NCI-H510A treated with DMSO at 0.1 percent for 48 hours (cell line): Measurements from ENCODE around the gene SYNPR.

Experiments
- DNase-seq: peaks from one replicate; lab custom pipeline; 2025; lab: John Stamatoyannopoulos, UW

Gene SYNPR

DNA sequence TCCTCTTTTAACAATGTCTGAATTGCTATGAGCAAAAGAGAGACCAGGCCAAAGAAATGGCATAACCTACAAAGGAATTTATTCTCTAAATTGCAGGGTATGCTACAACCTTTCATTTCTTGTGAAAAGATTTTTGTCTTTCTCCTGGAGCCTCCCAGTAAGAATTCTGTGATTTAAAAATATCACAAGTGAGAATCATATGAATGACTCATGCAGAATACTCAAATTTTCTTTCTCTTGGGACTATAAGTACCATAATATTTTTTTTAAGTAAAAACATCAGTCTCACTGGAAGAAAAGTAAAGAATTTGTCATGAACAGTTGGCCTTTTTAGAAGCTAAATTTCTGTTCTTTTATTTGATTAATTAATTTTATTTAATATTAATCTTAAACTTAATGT is 26.3 kb downstream of the SYNPR start:
- DNase-seq = no peak

GRCh38 chr3:63308072-63308471 is 30.0 kb downstream of the SYNPR start:
- DNase-seq = no peak

GRCh38 chr3:63309768-63310167 is 31.7 kb downstream of the SYNPR start:
- DNase-seq = no peak

DNA sequence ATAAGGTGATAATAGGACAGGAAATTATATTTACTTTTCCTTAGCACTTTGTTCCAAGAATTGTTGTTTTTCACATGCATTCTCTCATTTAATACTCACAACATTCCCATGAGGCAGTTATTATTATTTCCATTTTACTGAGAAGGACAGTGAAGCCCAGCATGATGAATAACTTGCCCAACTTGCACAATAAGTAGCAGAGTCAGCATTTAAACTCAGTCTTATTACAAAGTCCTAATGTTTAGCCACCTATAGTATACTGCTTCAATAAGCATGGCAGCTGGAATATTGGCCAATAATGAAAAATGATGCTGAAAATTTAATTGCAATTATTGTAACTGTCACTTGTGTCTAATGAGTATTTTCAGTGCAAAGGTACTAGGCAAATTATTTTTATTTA is 45.7 kb downstream of the SYNPR start:
- DNase-seq = no peak

DNA sequence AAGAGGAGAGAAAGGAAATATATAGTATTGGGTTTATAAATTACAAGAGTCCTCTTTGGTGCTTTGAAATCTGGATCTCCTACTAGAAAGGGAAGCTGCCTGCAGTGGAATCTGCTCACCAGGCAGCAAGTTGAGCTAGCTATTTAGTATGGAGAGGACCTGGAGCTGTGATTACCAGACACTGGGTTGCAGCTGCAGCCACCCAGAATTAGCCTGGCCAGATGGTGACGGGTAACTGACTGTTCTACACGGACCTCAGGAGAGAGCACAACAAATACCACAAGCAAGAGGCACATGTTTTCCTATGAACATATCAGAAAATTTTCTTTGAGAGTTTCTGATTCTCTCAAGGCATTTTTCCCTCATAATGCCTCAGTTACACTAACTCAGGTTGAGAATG is 46.5 kb downstream of the SYNPR start:
- DNase-seq = no peak

- DNase-seq = no peak
These were observed 47.3 kb downstream of the SYNPR start for GRCh38 chr3:63325386-63325785.

DNA sequence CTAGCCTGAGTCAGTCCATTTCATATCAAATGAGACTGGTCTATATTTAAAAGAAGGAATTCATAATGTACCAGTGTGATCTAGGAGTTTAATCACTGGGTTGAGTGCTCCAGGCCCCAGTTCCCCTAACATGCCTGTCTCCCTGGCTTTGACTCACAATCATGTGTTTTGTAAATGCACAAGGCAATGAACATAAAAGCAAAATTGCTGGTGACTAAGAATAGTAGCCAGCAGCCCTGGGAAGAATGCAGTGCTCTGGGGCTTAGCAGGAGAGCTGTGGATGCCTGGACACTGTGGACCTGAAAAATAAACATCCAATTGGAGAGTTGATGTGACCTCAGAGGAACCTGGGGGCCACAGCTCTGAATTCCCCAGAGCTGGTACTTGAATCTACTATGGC is 50.3 kb downstream of the SYNPR start:
- DNase-seq = no peak

GRCh38 chr3:63331520-63331919 is 53.4 kb downstream of the SYNPR start:
- DNase-seq = no peak

DNA sequence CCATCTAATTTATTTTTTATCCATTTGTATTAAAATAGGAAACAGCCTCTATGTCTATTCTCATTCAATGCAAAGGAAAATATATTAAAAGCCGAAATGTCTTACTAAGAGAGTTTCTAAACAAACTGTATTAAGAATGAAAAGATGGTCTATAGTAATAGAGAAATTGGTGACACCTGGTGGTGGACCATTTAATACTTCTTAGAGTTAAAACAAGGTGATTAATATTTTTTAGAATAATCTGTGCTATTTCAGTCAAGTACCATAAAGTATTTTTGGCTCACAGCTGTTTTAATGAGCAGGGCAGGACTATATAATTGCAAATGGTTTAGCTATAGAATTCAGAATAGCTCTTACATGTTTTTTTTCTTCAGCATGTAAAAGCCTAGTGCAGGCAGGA is 55.7 kb downstream of the SYNPR start:
- no peak for DNase-seq

- DNase-seq = no peak
These were observed 60.2 kb downstream of the SYNPR start for GRCh38 chr3:63338351-63338750.

DNA sequence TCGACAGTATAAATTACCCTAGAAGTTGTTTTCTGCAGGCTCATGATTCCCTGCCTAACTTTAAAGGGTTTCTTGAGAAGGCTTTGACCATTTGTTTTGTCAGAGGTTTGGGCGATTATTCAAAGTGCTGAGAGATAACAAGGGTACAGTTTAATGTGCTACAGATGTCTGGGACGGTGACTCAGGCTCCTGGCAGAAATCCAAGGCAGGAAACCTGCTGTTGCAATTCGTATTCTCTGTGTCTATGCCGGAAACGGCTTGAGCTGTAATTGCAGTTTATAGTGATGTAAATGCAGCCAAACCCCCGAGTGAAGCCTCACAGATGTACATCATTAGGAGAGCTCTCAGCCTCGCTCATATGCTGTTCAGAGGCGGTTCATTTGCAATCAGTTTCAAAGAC is 65.6 kb downstream of the SYNPR start:
- DNase-seq = peak; percentile 86

DNA sequence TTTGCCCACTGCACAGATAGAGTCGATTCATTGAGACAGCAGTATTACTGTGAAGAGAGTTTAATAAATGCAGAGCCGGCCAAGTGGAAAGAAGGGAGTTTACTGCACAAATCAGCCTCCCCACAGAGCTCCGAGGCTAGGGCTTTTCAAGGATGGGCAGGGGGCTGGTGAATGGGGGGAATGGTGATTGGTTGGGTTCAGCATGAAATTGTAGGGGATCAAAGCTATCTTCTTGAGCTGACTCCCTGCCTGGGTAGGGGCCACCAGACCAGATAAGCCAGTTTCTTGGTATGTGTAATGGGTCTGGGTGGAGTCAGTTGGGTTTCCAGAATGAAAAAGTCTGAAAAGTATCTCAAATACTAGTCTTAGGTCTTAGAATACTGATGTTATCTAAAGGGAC is 66.6 kb downstream of the SYNPR start:
- DNase-seq = no peak

DNA sequence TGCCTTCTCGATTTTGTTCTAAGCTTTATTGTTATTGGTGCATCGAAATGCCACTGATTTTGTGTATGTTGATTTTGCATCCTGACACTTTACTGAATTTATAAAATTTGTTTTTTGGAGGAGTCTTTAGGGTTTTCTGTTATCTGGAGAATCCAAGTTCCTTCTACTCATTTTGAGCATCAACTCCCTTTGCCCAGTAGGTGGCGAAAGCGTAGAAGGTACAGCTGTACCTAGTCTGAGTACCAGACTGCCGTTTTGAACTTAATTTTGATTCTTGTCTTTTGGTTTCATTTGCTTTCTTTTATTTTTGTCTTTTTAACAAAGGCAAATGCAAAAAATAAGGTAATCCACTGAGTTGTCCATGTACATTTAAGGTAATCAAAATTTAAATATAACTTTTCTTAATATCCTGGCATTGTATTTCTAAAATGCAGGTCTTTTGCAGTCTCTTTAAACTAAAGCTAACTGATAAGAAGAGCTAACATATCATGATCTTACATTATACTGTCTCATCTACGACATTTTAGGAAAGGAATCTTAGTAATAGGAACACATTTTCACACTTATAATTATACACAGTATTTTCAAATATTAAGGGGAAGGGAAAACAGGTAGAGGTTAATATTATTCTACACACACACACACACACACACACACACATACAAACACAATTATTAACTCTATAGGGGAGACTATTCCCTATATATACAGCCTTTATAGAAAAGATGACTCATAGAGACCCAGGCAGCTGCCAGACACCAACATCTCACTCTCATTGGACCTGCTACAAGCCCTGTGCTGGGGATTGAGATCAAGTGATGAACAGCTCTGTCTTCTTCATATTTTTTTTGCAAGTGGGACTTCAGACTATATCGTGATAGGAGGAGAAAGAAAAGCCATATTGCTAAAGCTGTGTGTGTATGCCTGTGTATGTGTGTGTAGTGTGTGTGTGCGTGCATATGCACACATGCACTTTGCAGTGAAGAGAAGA is 71.8 kb downstream of the SYNPR start:
- peak; percentile 15 for DNase-seq

DNA sequence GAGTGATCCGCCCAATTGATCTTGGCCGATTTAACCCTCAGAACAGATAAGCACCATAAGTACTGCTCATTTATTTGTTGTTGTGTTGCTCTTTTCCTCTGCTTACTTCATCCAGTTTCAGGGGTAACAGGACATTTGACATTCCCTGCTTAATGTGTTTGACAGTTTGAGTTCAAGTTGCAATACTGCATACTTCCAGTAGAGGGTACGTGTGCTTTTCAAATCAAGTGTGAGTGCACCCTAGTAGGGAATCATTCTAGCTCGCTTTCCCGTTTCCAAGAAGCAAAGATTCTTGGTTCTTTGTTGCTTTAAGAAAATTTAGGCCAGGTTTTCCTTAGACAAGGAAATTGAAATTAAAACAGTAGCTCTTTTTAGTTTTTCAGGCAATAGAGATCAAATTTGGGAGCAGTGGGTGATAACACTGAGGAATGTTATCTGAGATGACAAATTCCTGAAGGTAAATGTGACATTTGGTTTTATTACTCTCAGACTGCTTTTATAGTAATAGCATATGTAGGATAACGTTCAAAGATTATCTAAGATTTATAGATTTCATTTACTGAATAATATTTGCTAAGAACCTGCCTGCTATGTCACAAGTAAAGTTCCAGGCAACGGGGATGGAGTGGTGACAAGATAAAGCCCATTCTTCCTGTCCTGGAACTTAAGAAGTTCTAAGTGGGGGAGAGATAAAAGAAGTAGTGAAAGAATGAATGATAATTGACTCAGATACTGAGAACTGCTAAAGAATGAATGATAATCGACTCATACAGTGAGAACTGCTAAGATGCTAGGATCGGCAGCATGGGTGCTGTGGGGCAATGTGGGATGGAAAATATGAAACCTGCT is 73.3 kb downstream of the SYNPR start:
- DNase-seq = peak; percentile 64

GRCh38 chr3:63352008-63352279 is 73.8 kb downstream of the SYNPR start:
- DNase-seq = no peak

GRCh38 chr3:63353383-63353782 is 75.3 kb downstream of the SYNPR start:
- no peak for DNase-seq

DNA sequence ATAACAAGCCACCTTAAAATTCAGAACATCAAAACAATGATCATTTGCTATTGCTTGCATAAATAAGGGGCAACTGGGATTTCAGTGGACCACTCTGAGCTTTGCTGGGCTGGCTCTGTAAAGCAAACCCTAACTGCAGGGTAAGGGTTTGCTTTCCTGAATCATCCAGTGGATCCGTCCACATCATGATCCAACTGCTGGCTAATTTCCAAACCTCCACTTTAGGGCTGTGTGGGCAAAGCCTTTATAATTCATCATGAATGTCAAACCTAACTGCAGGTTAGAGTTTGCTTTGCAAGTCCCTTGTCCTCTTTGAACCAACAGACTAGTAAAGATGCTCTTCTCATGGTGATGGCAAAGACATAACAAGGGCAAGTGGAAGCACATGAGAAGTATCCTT is 76.1 kb downstream of the SYNPR start:
- no peak for DNase-seq

DNA sequence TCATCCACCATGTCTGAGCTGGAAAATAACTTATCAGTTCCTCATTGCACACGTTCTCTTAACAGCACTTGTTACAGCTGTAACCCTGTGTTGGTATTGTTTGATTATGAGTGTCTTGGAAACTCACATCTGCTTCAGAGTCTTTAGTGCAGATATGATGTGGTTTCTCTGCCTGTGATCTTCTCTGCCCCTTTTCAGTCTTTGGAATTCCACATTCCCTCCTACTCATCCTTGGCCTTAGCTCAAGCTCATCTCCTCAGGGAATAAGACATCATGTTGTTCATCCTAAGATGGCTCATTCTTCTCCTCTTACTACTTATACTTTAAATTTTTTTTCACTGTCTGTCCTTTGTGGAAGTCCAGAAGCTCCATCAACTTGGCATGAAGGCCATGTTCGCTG is 77.7 kb downstream of the SYNPR start:
- no peak for DNase-seq

DNA sequence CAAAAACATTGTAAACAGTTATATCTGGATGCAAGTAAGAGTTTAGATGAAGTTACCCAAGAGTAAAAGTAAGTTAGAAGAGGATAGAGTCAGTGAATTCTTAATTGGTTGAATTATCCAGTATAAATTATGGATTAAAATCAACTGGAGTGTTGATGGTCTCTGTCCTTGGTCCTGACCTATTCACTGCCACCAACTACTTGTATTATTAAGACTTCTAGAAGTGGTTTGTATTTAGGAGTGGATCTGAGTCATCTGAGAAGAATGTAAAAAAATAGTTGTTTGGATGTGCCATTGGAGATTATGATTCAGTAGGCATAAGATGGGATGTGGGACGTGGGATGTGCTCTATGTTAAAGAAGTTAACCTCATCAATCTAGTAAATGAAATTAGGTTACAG is 86.4 kb downstream of the SYNPR start:
- no peak for DNase-seq

DNA sequence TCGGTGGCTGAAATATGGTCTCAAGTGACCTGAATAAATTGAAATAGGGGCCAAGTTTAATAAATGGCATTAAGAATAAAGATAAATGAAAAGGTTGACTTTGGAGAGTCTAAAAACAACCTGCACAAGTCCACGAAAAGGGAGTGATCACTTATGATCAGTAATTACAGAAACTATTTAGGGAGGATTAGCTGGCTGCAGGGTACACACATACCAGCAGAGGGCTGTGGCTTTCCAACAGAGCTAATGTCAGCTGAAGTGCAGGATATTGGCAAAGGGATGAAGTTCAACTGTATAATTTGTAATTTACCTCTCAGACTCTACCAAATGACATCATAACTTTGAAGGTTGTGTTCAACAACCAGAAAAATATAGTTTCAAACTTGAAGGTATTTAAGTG is 86.8 kb downstream of the SYNPR start:
- peak; percentile 19 for DNase-seq

DNA sequence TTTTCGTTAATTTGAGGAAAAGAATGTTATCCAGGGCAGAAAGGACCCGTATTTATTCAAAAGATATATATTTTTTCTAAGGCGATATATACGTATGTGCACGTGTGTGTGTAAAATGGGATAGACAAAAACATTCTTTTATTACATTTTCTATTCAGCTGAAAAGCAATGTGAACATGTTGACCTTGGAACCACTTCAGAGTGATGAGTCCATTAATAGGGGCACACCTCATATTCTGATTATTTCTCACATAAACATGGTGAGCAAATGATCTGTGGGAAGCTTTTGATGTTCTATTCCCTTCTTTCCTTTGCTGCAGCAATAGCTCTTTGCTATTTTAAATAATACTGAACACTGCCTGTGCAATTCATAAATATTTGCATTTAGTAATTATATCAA is 87.6 kb downstream of the SYNPR start:
- DNase-seq = no peak

- no peak for DNase-seq
These were observed 92.0 kb downstream of the SYNPR start for GRCh38 chr3:63370094-63370493.

GRCh38 chr3:63383040-63383439 is 104.9 kb downstream of the SYNPR start:
- no peak for DNase-seq
